SK-N-SH treated with all-trans-retinoic acid at 6 μM for 48 hours (cell line): ENCODE data around the gene KLF11.

Source experiments
- ARNTL ChIP-seq: fragments of 450-650 bp; formaldehyde crosslinking; IDR thresholded peaks from 2 replicates; pipeline ENCODE4 v1.5.0; 2020; ENCODE audit warnings: low read depth, mild to moderate bottlenecking, moderate library complexity, borderline replicate concordance
- CREB5 ChIP-seq: fragments of 250-450 bp; sonication (Bioruptor Pico); IDR thresholded peaks from 2 replicates; pipeline ENCODE4 v1.5.1; 2020; ENCODE audit warnings: low read depth, mild to moderate bottlenecking, moderate library complexity
- GLIS3 ChIP-seq: fragments of 250-450 bp; sonication (Bioruptor Pico); IDR thresholded peaks from 2 replicates; pipeline ENCODE4 v1.5.0; 2020; ENCODE audit warnings: mild to moderate bottlenecking, moderate library complexity
- PATZ1 ChIP-seq: fragments of 250-450 bp; sonication (Bioruptor Pico); IDR thresholded peaks from 2 replicates; pipeline ENCODE4 v1.8.0; 2020; ENCODE audit warnings: mild to moderate bottlenecking, moderate library complexity, borderline replicate concordance
- PPARA ChIP-seq: fragments of 250-450 bp; sonication (Bioruptor Pico); IDR thresholded peaks from 2 replicates; pipeline ENCODE4 v1.5.0; 2020; ENCODE audit warnings: mild to moderate bottlenecking, borderline replicate concordance
- RARB ChIP-seq: fragments of 250-450 bp; sonication (Bioruptor Pico); IDR thresholded peaks from 2 replicates; pipeline ENCODE4 v1.8.0; 2021; ENCODE audit warnings: mild to moderate bottlenecking, moderate library complexity
- TCF4 ChIP-seq: fragments of 250-450 bp; sonication (Bioruptor Pico); IDR thresholded peaks from 2 replicates; pipeline ENCODE4 v1.8.0; 2021; ENCODE audit warnings: mild to moderate bottlenecking, moderate library complexity, borderline replicate concordance
- ZC3H10 ChIP-seq: fragments of 250-450 bp; sonication (Bioruptor Pico); IDR thresholded peaks from 2 replicates; pipeline ENCODE4 v1.5.1; 2021; ENCODE audit warnings: mild to moderate bottlenecking, moderate library complexity
- ZNF8 ChIP-seq: fragments of 450-650 bp; formaldehyde crosslinking; IDR thresholded peaks from 2 replicates; pipeline ENCODE4 v1.5.0; 2020; ENCODE audit warnings: mild to moderate bottlenecking, moderate library complexity

- no peak for TF ChIP-seq TCF4 (CRISPR knock-in tag)
- no peak for TF ChIP-seq PATZ1 (CRISPR knock-in tag)
- TF ChIP-seq ZC3H10 (CRISPR knock-in tag): no peak
- no peak for TF ChIP-seq ZNF8 (CRISPR knock-in tag)
- no peak for TF ChIP-seq RARB (CRISPR knock-in tag)
- no peak for TF ChIP-seq CREB5 (CRISPR knock-in tag)
- no peak for TF ChIP-seq PPARA (CRISPR knock-in tag)
- no peak for TF ChIP-seq ARNTL (CRISPR knock-in tag)
- no peak for TF ChIP-seq GLIS3 (CRISPR knock-in tag)
These were observed 34.7 kb downstream of the KLF11 start for GRCh38 chr2:10078001-10078400.
